Breast epithelium (tissue), 3 donors: ENCODE measurements around the gene TPD52L2.

ENCODE experiments used
- CTCF ChIP-seq, 3 donors: fragments of 450-650 bp; IDR thresholded peaks; one replicate each; pipeline ENCODE4 v1.5.1; 2016 to 2017; ENCODE audit warnings: antibody characterized with exemption in 3 of 3, mild to moderate bottlenecking in 3 of 3, moderate library complexity in 3 of 3
- POLR2A ChIP-seq: fragments of 450-650 bp; IDR thresholded peaks from one replicate; pipeline ENCODE4 v1.6.1; 2016; ENCODE audit warnings: antibody characterized with exemption, mild to moderate bottlenecking, moderate library complexity

DNA sequence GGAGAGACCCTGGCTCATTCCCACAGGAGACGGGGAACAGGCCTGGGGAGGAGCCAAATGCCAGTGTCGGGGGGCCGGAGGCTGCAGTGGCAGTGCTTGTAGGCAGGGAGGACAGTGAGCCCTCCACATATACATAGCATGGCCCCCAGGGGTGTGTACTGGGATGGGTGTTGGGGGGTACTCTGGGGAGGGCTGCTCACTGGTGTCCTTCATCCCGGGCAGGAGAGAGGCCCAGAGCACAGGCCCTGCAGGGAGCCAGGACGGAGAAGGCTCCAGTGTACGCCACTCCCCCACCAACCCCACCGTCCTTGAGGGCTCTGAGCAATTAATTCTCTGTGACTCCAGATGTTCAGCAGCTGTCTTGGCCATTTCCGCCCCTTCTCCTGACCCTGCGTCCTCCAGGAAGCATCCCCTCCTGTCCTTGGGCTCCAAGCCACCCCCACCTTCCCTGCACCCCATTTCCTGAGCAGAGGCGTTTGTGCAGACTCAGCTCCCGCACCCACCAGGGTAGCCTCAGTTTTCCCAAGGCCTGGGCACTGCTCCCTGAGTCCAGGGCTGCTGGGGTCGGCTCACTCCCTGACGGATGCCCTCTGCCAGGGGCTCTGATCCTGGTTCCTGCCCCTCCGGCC, 7.2 kb upstream of the TPD52L2 start:
- TF ChIP-seq POLR2A (no peak), CTCF (IDR thresholded peaks at IDR 0.05) (no peak)
